ENCODE data around the gene GPSM1.

The GPSM1 gene, protein sequence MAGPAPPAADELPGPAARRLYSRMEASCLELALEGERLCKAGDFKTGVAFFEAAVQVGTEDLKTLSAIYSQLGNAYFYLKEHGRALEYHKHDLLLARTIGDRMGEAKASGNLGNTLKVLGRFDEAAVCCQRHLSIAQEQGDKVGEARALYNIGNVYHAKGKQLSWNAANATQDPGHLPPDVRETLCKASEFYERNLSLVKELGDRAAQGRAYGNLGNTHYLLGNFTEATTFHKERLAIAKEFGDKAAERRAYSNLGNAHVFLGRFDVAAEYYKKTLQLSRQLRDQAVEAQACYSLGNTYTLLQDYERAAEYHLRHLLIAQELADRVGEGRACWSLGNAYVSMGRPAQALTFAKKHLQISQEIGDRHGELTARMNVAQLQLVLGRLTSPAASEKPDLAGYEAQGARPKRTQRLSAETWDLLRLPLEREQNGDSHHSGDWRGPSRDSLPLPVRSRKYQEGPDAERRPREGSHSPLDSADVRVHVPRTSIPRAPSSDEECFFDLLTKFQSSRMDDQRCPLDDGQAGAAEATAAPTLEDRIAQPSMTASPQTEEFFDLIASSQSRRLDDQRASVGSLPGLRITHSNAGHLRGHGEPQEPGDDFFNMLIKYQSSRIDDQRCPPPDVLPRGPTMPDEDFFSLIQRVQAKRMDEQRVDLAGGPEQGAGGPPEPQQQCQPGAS

DNA sequence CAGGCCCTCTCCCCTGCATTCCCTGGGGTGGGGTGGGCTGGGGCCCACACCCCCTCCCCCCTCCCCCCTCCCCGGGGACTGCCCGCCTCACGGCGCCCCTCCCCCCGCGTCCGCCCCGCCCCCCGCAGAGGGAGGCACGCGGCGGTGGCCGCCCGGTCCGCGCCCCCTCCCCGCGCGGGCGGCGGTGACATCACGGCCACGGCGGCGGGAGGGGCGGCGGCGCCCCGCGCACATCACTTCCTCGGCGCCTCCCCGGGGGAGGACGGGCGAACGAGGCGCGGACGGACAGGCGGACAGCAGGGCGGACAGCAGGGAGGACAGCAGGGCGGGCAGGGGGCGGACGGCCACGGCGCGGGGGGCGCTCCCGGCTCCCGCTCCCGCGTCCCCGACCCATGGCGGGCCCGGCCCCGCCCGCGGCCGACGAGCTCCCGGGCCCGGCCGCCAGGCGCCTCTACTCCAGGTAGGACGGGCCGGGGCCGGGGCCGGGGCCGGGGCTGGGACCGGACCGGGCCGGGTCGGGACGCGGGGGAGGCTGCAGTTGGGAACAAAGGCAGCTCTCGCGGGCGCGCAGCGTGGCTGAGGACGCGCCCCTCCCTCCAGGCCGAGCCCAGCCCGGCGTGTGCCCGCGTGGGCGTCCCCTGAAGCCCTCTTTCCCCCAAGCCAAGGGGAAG is at the start of gene GPSM1:
GPSM1 (plus strand) TSS at position 236 of the 671 bp plus-strand sequence; CDS start at position 393, 157 bp downstream.
- DNase-seq = peak; percentile 58

DNA sequence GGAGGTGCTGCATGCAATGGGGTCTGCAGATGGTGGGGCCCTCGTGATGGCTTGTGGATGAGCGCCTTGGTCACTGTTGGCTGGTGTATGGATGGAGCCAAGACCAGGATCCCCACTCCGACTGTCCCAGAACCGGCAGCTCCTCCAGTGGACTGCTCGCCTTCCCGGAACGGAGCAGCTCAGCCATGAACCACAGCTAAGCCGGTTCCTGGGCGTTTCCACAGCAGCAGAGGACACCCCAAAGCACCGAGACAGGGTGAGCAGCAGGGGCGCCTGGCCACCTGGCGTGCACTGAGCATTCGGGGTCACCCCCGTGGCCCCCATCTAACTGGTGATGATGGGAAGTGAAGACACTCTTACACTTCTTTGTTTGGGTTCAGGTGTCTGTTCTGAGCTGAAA is 49.6 kb upstream of the GPSM1 start:
- DNase-seq = no peak

DNA sequence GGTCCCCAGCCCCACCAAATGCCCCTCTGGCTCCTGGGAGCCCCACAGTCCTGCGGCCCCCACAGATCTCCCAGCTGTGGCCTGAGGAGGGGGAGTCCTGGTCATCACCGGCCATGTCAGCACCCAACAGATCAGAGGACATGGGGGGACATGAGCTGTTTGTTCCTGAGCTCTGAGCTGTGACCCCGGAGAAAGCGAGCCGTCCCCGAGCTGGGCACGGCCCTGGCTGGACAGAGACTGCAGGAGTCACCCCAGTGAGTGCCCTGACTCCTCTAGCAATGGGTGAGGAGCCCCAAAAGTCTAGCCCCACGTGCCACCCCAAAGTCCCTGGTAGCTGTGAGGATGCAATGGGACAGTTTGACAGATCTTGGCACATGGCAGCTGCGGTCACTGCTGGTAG is 49.1 kb upstream of the GPSM1 start:
- DNase-seq = no peak

DNA sequence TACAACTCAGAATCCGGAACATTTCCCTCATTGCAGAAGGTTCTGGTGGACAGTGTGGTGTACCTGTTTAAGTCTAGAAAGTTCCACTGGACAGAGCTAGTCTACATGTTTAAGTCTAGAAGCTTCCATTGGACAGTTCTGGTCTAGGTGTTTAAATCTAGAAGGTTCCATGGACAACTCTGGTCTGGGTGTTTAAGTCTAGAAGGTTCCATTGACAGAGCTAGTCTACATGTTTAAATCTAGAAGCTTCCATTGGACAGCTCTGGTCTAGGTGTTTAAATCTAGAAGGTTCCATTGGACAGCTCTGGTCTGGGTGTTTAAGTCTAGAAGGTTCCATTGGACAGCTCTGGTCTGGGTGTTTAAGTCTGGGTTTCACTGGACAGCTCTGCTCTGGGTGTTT is 48.4 kb upstream of the GPSM1 start:
- no peak for DNase-seq

DNA sequence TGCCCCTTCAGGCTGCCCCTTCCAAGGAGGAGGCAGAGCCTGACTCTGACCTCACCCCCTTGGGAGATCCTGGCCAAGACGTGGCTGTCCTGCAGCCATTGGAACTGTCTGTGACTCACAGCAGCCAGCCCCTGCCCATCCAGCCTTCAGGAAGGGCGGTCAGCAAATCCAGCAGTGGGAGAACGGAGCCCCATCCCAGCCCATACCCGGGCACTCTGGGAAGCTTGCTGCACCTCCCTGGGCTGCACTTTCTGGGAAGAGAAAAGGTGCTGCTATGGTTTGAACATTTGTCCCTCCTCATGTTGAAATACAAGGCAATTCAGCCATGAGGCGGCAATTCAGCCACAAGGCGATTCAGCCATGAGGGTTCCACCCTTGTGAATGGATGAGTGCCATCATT is 47.9 kb upstream of the GPSM1 start:
- DNase-seq = no peak

DNA sequence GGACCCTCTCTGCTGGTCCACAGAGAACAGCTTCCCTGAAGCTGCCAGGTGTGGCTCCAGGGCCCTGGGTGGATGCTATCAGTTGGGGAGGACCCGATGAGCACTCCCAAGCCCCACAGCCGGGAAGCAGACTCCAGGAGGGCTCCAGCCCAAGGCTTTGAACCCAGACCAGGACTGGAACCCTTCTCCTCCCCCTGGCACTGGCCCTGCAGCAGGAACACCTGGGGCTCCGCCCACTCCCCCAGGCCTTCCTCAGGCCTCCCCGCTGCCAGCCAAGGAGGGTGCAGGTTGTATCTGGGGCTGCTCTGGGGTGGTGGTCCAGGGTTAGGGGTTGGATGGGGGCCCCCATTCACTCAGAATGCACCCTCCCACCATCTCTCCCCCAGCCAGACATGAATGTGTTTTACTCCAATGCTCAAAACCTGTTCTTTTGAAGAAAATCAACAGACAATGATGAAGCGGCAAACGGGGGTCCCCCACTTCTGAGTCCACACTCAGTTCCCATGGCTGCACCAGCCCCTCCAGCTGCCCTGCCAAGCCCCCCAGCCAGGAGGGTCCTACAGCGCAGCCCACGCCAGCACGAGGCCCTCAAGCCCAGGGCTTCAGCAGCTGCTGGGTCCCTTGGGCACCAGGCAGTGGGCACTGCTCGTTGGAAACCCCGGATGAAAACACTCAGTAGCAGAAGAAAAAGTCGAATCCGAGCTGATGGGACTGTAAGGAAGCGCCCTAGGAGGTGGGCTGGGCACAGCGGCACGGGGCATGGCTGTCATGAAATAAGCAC is 46.6 kb upstream of the GPSM1 start:
- no peak for DNase-seq

DNA sequence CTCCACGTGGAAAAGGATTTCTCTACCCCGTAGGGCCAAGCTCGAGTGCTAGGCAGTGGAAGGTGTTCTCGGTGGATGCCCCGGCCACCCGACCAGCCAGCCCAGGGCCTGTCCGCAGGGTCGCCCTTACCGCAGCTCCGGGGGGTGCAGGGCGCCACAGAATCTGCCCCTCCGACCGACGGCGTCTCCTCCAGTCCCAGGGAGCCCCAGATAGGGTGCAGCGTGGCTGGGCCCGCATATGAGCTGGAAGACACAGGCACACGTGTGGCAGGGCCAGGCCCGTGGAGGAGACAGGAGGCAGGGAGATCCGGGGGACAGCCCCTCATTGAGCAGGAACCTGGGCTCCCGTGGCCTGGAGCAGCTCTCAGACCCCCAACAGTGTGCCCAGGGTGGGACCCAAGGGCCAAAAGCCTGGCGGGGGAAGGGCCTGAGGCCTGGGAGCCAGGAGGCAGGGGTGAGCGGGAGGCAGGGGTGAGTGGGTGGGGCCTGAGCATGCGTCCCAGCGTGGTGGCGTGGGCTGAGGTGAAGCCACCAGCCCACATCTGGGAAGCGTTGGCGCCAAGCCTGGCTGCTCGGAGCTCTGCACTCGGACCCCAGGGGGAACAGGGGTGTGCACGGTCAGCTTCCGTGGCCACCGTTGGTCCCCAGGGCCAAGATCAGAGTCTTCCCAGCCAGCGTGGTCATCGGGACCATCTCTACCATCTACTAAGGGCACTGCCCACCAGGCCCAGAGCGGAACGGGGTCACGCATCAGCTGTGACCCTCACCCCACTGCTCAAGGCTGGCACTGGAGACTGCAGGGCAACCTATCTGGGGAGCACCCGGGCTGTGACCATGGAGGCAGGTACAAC is 45.7 kb upstream of the GPSM1 start:
- no peak for DNase-seq

DNA sequence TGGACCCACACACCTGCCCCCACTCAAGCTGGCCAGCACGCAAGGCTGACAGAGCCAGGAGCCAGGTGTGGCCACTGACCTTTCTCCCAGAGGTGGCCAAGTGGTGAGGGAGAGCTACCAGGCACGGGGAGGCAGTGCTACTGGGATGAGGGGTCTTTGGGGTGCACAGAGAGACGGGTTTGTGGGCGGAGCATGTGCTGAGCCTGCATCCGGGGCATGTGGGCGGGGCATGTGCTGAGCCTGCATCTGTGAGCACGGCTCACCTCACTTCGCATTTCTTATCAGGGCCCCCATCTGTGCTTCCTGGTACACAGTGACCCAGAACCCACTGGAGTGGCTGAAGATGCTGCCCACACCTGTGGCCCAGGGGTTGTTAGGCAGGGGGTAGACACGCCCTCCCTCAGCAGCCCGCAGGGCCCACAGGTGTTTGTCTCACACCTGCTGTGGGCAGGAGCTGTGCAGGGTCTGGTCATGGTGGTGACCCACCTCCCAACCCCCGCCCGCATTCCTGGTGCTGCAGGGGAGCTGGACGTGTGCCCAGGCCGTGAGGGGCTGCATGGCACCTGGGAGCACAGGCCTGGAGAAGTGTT is 45.0 kb upstream of the GPSM1 start:
- no peak for DNase-seq

DNA sequence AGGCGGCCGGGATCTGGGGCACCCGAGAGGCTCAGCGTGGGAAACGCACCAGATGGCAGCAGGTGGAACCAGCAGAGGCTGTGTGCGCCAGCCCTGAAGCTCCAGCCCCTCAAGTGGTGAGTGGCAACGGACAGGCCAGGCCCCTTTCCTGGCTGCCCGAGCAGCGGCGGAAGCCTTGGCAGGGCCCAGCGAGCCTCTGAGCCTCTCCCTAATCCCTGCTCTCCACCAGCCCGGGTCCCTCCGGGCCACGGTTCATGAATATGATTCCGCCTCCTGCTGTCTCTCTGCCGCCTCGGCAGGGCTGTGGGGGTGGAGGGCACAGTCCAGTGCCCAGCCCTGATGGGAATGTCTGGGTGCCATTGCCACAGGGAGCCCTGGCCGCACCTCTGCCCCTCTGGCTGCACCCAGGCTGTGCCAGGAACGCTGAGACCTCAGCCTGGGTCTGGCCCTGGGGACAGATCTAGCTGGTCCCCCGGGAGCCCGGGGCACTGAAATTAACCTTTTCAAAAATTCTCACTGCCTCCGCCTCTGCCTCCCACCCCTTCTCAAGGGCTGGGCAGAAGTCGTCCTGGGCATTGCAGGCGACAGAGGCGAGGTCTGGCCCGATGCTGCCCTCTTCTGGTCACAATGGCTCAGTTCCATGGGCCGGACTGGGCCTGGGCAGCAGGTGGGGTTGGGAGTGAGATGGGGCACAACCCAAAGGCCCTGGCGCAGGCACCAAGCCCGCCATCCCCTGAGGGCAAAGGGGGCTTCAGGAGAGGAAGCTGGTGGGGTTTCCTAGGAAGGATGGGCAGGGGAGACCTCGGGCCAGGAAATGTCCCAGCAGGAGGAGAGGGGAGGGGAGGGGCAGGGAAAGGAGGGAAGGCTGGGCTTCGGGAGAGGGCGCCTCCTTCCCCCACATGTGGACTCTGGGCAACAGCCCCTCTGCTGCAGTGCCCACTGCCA is 43.8 kb upstream of the GPSM1 start:
- DNase-seq = peak; percentile 72

DNA sequence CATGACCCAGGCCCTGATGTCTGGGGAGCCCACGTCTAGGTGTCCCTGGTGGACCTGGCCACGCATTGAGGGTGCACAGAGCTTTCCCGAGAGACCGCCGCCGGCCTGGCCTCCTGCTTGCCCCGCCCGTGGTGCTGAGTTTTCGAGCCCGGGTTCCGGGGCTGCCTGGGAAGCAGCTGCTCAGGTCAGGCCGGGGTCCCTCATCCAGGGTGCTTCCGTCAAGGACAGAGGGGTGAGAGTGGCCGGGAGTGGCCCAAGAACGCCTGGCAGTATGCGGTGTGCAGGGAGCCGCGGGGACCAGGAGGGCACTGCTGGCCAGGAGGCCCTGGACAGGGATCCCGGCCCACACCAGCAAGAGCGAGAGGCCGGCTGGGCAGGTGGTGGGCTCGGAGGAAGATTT is 43.0 kb upstream of the GPSM1 start:
- no peak for DNase-seq

DNA sequence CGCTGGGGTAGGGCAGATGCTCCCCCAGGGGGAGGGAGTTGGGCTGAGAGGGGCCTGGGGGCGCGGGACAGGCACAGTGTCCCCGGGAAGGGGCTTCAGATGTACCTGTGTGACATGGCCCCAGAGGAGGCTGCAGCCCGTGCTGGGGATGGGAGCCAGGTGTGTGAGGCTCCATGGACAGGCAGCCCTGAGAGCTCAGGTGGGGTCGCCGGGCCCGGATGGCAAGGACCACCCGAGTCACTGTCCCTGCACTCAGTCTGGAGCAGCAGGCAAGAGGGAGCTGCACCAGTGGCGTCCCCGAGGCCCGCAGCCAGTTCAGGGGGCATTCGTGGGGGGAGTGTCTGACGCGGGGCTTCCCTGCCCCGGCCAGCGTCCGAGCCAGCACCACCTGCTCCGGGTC is 42.4 kb upstream of the GPSM1 start:
- no peak for DNase-seq

DNA sequence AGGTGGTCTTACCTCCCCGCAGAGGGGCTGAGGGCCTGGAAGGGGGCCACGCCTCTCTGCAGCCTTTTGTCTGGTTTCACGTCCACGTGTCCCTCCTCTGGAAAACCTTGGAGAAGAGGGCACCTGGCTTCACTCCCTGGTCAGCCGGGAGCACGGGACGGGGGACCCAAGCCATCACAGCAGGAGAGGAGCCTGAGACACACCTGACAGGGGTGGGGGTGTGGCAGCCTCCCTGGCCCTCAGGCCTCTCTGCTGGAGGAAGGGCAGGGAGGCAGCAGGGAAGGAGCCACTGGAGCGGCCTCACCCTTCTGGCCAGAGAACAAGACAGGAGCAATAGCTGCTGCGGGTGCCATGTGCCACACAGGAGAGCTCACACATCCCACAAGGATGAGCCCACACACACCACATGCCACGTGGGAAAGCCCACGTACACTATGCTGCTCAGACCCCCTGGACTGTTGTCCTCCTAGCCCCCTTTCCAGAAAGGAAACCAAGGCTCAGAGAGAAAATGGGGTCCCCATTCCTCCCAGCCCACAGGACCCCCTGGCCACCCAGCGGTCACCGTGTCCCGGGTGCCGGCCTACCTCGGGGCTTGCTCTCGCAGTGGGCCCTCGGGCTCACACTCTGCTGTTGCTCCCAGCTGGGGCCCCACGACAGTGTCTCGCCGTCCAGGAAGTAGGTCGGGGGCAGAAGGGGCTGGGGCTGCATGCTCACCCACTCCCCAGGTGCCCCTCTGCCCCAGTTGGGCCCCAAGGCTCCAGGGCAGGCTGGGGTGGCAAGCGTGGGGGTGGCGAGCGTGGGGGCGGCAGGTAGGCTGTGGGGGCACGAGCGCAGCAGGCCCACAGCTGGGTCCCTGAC is 41.6 kb upstream of the GPSM1 start:
- no peak for DNase-seq

DNA sequence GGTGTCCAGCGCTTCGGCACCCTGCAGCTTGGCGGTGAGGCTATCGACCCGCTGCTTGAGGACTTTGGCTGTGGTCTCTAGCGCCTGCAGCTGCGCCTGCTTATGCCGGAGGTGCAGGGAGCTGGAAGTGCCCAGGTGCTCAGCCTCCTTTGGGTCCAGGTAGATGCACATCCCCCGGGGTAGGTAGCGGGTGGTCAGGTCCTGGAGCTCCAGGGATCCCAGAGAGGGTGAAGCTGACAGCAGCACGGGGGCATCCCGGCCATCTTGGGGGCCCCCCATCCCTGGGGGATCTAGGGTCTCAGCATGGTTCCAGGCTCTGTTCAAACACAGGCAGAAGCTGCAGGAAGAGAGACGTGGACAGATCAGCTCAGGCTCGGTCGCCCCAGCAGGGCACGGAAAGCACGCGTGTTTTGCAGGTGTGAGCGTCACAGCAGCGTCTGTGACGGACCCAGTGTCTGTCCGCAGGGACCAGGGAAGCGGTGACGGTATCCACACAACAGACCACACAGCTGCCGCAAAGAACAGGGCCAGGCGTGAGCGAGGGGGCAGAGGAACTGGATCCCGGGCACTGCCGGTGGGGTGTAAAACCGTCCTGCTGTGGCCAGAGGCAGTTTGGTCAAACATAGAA is 40.9 kb upstream of the GPSM1 start:
- no peak for DNase-seq

DNA sequence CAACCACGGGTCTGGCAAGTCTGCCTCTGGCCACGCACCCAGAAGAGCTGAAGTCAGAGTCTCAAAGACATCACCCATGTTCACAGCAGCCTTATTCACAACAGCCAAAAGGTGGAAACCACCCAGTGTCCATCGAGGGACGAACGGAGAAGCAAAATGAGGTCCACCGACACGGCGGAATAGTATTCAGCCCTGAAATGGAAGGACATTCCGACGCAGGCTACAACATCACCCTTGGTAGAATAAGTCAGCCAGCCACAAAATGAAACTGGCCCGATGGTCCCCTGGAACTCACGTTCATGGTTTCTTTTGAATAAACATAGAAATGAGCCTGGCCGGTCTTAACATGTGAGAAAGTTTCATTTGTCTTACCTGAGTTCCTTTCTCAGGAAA is 40.4 kb upstream of the GPSM1 start:
- DNase-seq = no peak

DNA sequence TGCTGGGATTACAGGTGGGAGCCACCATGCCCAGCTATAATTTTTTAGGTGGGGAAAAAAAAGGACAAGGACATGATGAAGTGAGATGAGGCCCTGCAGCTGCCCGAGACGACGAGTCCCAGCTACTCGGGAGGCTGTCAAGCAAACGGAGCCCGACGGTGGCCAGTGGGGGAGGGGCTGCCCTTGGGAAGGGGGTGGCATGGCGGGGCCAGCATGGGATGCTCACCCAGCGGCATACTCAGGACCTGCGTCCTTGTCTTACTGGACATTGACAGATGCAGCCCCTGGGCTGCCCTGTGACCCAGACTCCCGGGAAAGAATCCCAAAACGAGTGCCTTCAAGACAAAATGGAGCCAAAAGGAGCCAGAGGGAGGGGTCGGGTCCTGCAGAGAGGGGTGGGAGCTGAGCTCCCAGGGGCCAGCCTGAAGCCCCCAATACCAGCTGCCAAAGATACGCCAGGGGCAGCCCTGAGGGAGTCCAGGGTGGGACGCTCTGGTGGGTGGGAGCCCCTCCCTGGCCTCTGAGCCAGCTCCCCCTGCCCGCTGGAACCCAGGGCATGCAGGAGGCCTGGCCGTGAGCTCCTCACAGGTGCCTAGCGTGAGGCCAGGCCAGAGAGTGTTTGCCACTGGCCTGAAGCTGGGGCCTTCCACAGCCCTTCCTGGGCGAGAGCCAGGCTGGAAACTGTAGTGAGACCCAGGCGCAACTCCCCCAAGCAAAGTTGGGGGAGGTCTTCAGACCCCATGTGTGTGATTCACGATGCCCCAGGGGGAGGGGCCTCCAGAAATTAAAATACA is 39.2 kb upstream of the GPSM1 start:
- DNase-seq = no peak

DNA sequence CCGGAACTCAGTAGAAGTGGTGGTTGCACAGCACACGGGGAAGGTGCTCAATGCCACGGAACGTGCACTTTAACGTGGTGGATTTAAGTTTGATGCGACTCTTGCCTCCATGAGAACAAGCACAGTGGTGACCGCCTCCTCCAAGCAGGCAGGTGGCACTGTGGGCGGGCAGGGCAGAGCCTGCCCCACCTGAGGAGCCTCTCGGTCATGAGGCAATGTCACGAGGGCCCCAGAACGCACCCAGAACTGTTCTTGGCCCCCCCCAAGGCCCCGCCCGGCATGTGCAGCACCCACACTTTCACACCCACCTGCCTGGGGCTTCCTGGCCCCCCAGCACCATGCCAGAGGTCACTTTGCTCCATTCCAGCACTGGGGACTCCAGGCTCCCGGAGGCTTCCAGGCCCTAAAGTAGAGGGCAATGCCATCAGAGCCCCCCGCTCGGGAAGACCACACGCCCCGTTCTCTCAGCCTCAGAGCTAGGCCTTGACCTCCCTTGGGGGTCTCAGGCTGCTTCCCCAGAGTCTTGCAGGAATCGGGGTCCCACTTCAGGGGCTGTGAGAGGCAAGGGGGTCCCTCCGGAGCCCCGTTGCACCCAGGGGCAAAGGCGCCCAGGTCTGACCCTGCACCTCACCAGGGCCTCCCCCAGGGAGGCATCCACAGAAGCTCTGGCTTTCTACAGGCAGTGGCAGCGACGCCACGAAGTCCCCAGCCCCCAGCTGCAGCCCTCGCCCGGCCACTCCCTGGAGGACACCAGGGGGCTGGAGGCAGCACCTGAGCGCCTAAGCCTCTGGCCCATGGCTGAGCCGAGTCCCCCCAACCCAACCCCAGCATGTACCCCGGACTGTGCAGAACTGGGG is 37.5 kb upstream of the GPSM1 start:
- DNase-seq = no peak

DNA sequence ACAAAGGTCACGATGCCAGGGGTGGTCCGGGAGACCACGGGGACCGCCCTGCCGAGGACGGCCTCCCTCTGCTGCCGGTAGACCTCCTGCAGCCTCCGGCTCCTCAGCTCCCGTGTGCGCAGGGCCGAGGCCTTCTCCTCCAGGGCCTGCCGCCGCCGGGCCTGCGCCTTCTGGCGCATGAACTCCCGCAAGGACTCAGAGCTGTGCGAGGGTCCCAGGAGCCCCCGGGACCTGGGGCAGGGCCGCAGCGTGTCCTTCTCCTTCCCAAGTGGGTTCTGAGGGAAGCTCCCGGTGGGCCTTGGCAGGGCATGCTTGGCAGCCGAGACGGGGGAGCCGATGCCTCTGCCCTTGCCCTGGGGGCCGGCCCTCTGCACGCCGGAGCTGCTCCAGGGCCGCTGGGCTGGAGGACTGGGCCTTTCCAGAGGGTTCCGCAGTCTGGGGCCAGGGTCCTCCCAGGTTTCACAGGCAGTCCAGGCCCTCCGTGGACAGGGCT is 36.8 kb upstream of the GPSM1 start:
- DNase-seq = no peak

All from stimulated activated CD4-positive, alpha-beta T cell treated with anti-CD3 and anti-CD28 coated beads, Interleukin-4, amount 100 ng/mL, for 1 hour (primary cell).